HepG2 (cell line): ENCODE data around the gene GDF11. TPM values are rescaled to one million over a fixed set of nuclear protein-coding genes. Genes with fewer than 3 reads are reported as not detected.

Experiments
- BHLHE40 ChIP-seq: IDR thresholded peaks from 2 replicates; pipeline ENCODE4 v1.6.1; 2011; ENCODE audit warnings: low read length, improper control_type of control experiment
- ESRRA ChIP-seq: sonication (generic); formaldehyde crosslinking; IDR thresholded peaks from 2 replicates; pipeline ENCODE4 v1.5.1; 2020; ENCODE audit warnings: mild to moderate bottlenecking, low read depth, missing genetic modification reagents
- HNF4A ChIP-seq: sonication (generic); formaldehyde crosslinking; IDR thresholded peaks from 2 replicates; pipeline ENCODE4 v1.4.0; 2020; ENCODE audit warnings: missing genetic modification reagents
- HOXD1 ChIP-seq: sonication (generic); formaldehyde crosslinking; IDR thresholded peaks from 2 replicates; pipeline ENCODE4 v1.5.0; 2020; ENCODE audit warnings: missing genetic modification reagents
- NPAS2 ChIP-seq: sonication (generic); formaldehyde crosslinking; IDR thresholded peaks from 2 replicates; pipeline ENCODE4 v1.8.0; 2022; ENCODE audit warnings: mild to moderate bottlenecking, missing genetic modification reagents, borderline replicate concordance
- PHF20 ChIP-seq: sonication (generic); formaldehyde crosslinking; IDR thresholded peaks from 2 replicates; pipeline ENCODE4 v1.5.0; 2020; ENCODE audit warnings: mild to moderate bottlenecking, missing genetic modification reagents
- PHF5A ChIP-seq: IDR thresholded peaks from one replicate; pipeline ENCODE4 v1.6.1; 2018; ENCODE audit warnings: low read depth, missing genetic modification reagents; ENCODE audit not compliant: unreplicated experiment
- RAD51 ChIP-seq: fragments of 450-650 bp; IDR thresholded peaks from 2 replicates; pipeline ENCODE4 v1.6.1; 2016; ENCODE audit warnings: borderline replicate concordance
- REXO4 ChIP-seq: sonication (generic); formaldehyde crosslinking; IDR thresholded peaks from 2 replicates; pipeline ENCODE4 v1.8.0; 2022; ENCODE audit warnings: missing genetic modification reagents, mild to moderate bottlenecking, borderline replicate concordance
- SRY ChIP-seq: sonication (generic); formaldehyde crosslinking; IDR thresholded peaks from 2 replicates; pipeline ENCODE4 v1.8.0; 2022; ENCODE audit warnings: mild to moderate bottlenecking, missing genetic modification reagents
- TFDP2 ChIP-seq: sonication (generic); formaldehyde crosslinking; IDR thresholded peaks from 2 replicates; pipeline ENCODE4 v1.4.0; 2020; ENCODE audit warnings: missing genetic modification reagents
- TRIM24 ChIP-seq: sonication (generic); formaldehyde crosslinking; IDR thresholded peaks from 2 replicates; pipeline ENCODE4 v1.8.0; 2022; ENCODE audit warnings: mild to moderate bottlenecking, missing genetic modification reagents
- ZFX ChIP-seq: sonication (generic); formaldehyde crosslinking; IDR thresholded peaks from 2 replicates; pipeline ENCODE4 v1.4.0; 2020; ENCODE audit warnings: mild to moderate bottlenecking, low read depth, missing genetic modification reagents, moderate library complexity
- ZNF12 ChIP-seq: sonication (generic); formaldehyde crosslinking; IDR thresholded peaks from 2 replicates; pipeline ENCODE4 v1.5.0; 2020; ENCODE audit warnings: missing genetic modification reagents
- ZNF121 ChIP-seq: sonication (generic); formaldehyde crosslinking; IDR thresholded peaks from 2 replicates; pipeline ENCODE4 v1.5.0; 2020; ENCODE audit warnings: mild to moderate bottlenecking, missing genetic modification reagents
- ZNF17 ChIP-seq: sonication (generic); formaldehyde crosslinking; IDR thresholded peaks from 2 replicates; pipeline ENCODE4 v1.5.0; 2020; ENCODE audit warnings: mild to moderate bottlenecking, missing genetic modification reagents
- ZNF281 ChIP-seq: sonication (generic); formaldehyde crosslinking; IDR thresholded peaks from 2 replicates; pipeline ENCODE4 v1.4.0; 2020; ENCODE audit warnings: missing genetic modification reagents, borderline replicate concordance
- polyA plus RNA-seq, 8 experiments: library from polyadenylated mRNA; depleted of rRNA in 3 of 8; stranded (reverse) in 7 of 8; unstranded in 1 of 8; fragments of >200 nt; fragmentation: Illumina TruSeq in 4 of 8; extraction: Trizol in 4 of 8; gene quantifications; 2 replicates each; pipeline versions ENCODE4 v1.2.1 to v1.2.3, GENCODE V29; 2011 to 2016; ENCODE audit warnings: low read depth in 4 of 8, missing spikeins in 1 of 8, mixed read lengths in 1 of 8; ENCODE audit not compliant: insufficient read depth in 1 of 8
- total RNA-seq, 5 experiments: library from RNA; depleted of rRNA; stranded (reverse); fragments of >200 nt; fragmentation: Illumina TruSeq; extraction: Trizol; gene quantifications; 2 replicates each; pipeline ENCODE4 v1.2.3, GENCODE V29; 2016; ENCODE audit warnings: low read depth in 1 of 5
- TF ChIP-seq, protein P1 (sequence below): IDR thresholded peaks from 2 replicates; pipeline ENCODE4 v1.6.1; 2012; ENCODE audit warnings: low read length, improper control_type of control experiment
- TF ChIP-seq, protein P2 (sequence below): sonication (generic); formaldehyde crosslinking; IDR thresholded peaks from 2 replicates; pipeline ENCODE4 v1.8.0; 2022; ENCODE audit warnings: mild to moderate bottlenecking, missing genetic modification reagents, moderate library complexity
- TF ChIP-seq, protein P3 (sequence below): IDR thresholded peaks from 2 replicates; pipeline ENCODE4 v1.6.1; 2016; ENCODE audit warnings: missing compliant biosample characterization, missing genetic modification reagents, borderline replicate concordance

The GDF11 gene
- total and polyA plus RNA-seq, 2 of the 13 experiments (the other 11 are each of a cell fraction or from before 2014, with no cell fraction given) = 0.63 to 1.5 TPM

GRCh38 chr12:55728939-55729818, 13.7 kb upstream of the GDF11 start, which contains the start of gene CD63 (continued):
- TF ChIP-seq SRY (CRISPR knock-in tag) (0 out of 2 replicates have a peak, but pooled peaks have one; percentile 22), REXO4 (CRISPR knock-in tag) (no peak), RAD51 (no peak), TFDP2 (peak; percentile 50; the same call in 1 of the 2 replicates), PHF5A (no peak), HOXD1 (peak; percentile 71; the same call in 1 of the 2 replicates), BHLHE40 (0 out of 2 replicates have a peak, but pooled peaks have one; percentile 9), PHF20 (CRISPR knock-in tag) (peak; percentile 44; the same call in 1 of the 2 replicates), ZNF12 (CRISPR knock-in tag) (0 out of 2 replicates have a peak, but pooled peaks have one; percentile 30), ZNF281 (peak; percentile 84), TRIM24 (CRISPR knock-in tag) (no peak), ZNF121 (CRISPR knock-in tag) (peak; percentile 37; the same call in 1 of the 2 replicates), HNF4A (peak; percentile 17; the same call in 1 of the 2 replicates), NPAS2 (no peak), ESRRA (CRISPR knock-in tag) (no peak), ZNF17 (CRISPR knock-in tag) (no peak), ZFX (CRISPR knock-in tag) (peak; percentile 87)
- TF ChIP-seq, protein P1, sequence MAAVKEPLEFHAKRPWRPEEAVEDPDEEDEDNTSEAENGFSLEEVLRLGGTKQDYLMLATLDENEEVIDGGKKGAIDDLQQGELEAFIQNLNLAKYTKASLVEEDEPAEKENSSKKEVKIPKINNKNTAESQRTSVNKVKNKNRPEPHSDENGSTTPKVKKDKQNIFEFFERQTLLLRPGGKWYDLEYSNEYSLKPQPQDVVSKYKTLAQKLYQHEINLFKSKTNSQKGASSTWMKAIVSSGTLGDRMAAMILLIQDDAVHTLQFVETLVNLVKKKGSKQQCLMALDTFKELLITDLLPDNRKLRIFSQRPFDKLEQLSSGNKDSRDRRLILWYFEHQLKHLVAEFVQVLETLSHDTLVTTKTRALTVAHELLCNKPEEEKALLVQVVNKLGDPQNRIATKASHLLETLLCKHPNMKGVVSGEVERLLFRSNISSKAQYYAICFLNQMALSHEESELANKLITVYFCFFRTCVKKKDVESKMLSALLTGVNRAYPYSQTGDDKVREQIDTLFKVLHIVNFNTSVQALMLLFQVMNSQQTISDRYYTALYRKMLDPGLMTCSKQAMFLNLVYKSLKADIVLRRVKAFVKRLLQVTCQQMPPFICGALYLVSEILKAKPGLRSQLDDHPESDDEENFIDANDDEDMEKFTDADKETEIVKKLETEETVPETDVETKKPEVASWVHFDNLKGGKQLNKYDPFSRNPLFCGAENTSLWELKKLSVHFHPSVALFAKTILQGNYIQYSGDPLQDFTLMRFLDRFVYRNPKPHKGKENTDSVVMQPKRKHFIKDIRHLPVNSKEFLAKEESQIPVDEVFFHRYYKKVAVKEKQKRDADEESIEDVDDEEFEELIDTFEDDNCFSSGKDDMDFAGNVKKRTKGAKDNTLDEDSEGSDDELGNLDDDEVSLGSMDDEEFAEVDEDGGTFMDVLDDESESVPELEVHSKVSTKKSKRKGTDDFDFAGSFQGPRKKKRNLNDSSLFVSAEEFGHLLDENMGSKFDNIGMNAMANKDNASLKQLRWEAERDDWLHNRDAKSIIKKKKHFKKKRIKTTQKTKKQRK = no peak
- TF ChIP-seq, protein P2, sequence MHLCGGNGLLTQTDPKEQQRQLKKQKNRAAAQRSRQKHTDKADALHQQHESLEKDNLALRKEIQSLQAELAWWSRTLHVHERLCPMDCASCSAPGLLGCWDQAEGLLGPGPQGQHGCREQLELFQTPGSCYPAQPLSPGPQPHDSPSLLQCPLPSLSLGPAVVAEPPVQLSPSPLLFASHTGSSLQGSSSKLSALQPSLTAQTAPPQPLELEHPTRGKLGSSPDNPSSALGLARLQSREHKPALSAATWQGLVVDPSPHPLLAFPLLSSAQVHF = no peak
- TF ChIP-seq, protein P3, sequence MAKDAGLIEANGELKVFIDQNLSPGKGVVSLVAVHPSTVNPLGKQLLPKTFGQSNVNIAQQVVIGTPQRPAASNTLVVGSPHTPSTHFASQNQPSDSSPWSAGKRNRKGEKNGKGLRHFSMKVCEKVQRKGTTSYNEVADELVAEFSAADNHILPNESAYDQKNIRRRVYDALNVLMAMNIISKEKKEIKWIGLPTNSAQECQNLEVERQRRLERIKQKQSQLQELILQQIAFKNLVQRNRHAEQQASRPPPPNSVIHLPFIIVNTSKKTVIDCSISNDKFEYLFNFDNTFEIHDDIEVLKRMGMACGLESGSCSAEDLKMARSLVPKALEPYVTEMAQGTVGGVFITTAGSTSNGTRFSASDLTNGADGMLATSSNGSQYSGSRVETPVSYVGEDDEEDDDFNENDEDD (CRISPR knock-in tag) = peak; percentile 33; the same call in 1 of the 2 replicates
